IPS-18a (cell line): ENCODE data around the gene DHX58.

Experiments
- H3K27ac ChIP-seq: one replicate; pipeline ENCODE4 v1.5.1; 2013; ENCODE audit warnings: low read length
- H3K27me3 ChIP-seq: one replicate; pipeline ENCODE4 v1.6.1; 2013; ENCODE audit warnings: mild to moderate bottlenecking, low read length; ENCODE audit not compliant: control insufficient read depth, insufficient read depth
- H3K36me3 ChIP-seq: one replicate; pipeline ENCODE4 v1.6.1; 2013; ENCODE audit warnings: low read depth, low read length; ENCODE audit not compliant: control insufficient read depth
- H3K4me1 ChIP-seq: one replicate; pipeline ENCODE4 v1.6.1; 2013; ENCODE audit warnings: low read depth, low read length; ENCODE audit not compliant: control insufficient read depth
- H3K4me3 ChIP-seq: one replicate; pipeline ENCODE4 v1.5.1; 2013; ENCODE audit warnings: low read length
- H3K9ac ChIP-seq: one replicate; pipeline ENCODE4 v1.6.1; 2013; ENCODE audit warnings: mild to moderate bottlenecking, low read length, moderate library complexity
- H3K9me3 ChIP-seq: one replicate; pipeline ENCODE4 v1.6.1; 2013; ENCODE audit warnings: low read depth, low read length; ENCODE audit not compliant: control insufficient read depth

The DHX58 gene

GRCh38 chr17:42127414-42127813 lies 14.9 kb upstream of the DHX58 start:
- peaks cover 41% of the 10 kb centered on the region for H3K36me3 ChIP-seq

GRCh38 chr17:42126836-42127235 lies 14.3 kb upstream of the DHX58 start:
- H3K36me3 ChIP-seq: peaks cover 41% of the 10 kb centered on the region
- H3K4me3 ChIP-seq: no peak overlapping the region
- no peaks in the 10 kb centered on the region for H3K9me3 ChIP-seq
- H3K27ac ChIP-seq: no peak overlapping the region
- no peaks in the 10 kb centered on the region for H3K27me3 ChIP-seq
- H3K4me1 ChIP-seq: peaks cover 5% of the 10 kb centered on the region
- no peak overlapping the region for H3K9ac ChIP-seq

More at GRCh38 chr17:42127414-42127813, 14.9 kb upstream of the DHX58 start:
- Histone ChIP-seq H3K9ac (no peak overlapping the region), H3K4me1 (no peaks in the 10 kb centered on the region), H3K27ac (no peak overlapping the region), H3K27me3 (no peaks in the 10 kb centered on the region), H3K9me3 (no peaks in the 10 kb centered on the region), H3K4me3 (no peak overlapping the region)

- Histone ChIP-seq H3K9ac (no peak overlapping the region), H3K27me3 (no peaks in the 10 kb centered on the region), H3K4me3 (no peak overlapping the region), H3K36me3 (peaks cover 41% of the 10 kb centered on the region), H3K4me1 (peaks cover 5% of the 10 kb centered on the region), H3K9me3 (no peaks in the 10 kb centered on the region), H3K27ac (no peak overlapping the region)
Measured at GRCh38 chr17:42125565-42125964, 13.1 kb upstream of the DHX58 start.

GRCh38 chr17:42124256-42124655 lies 11.7 kb upstream of the DHX58 start:
- no peak overlapping the region for H3K27ac ChIP-seq
- peaks cover 33% of the 10 kb centered on the region for H3K36me3 ChIP-seq
- H3K27me3 ChIP-seq: no peaks in the 10 kb centered on the region
- H3K9ac ChIP-seq: no peak overlapping the region
- H3K4me1 ChIP-seq: peaks cover 9% of the 10 kb centered on the region
- no peaks in the 10 kb centered on the region for H3K9me3 ChIP-seq
- no peak overlapping the region for H3K4me3 ChIP-seq

- Histone ChIP-seq H3K9ac (peak within 1 kb of the TSS; percentile 81), H3K4me1 (peaks cover 9% of the 10 kb centered on the region), H3K36me3 (peaks cover 18% of the 10 kb centered on the region), H3K9me3 (no peaks in the 10 kb centered on the region), H3K27me3 (no peaks in the 10 kb centered on the region), H3K27ac (no peak within 1 kb of the TSS), H3K4me3 (peak within 1 kb of the TSS; percentile 24)
Measured at GRCh38 chr17:42122371-42123303, 10.1 kb upstream of the DHX58 start, which contains the start of gene HSPB9. HSPB9 (plus strand) TSS chr17:42122804; CDS start chr17:42122851, 47 bp downstream.

- Histone ChIP-seq H3K36me3 (peaks cover 11% of the 10 kb centered on the region), H3K9me3 (no peaks in the 10 kb centered on the region), H3K27me3 (no peaks in the 10 kb centered on the region), H3K4me1 (peaks cover 9% of the 10 kb centered on the region), H3K9ac (peak within 1 kb of the TSS; percentile 81), H3K27ac (no peak within 1 kb of the TSS), H3K4me3 (peak within 1 kb of the TSS; percentile 54)
Measured at GRCh38 chr17:42120770-42121769, 8.6 kb upstream of the DHX58 start, which contains the start of gene KAT2A. KAT2A (minus strand) TSS chr17:42121367; CDS start chr17:42121304, 63 bp downstream.

GRCh38 chr17:42120161-42120769 lies 7.8 kb upstream of the DHX58 start:
- H3K36me3 ChIP-seq: peaks cover 7% of the 10 kb centered on the region
- no peak overlapping the region for H3K27ac ChIP-seq
- peak overlapping the region; percentile 54 for H3K4me3 ChIP-seq

GRCh38 chr17:42119301-42119700 lies 6.8 kb upstream of the DHX58 start:
- Histone ChIP-seq H3K9me3 (no peaks in the 10 kb centered on the region), H3K4me3 (no peak overlapping the region), H3K27ac (no peak overlapping the region), H3K9ac (no peak overlapping the region), H3K4me1 (peaks cover 9% of the 10 kb centered on the region), H3K27me3 (no peaks in the 10 kb centered on the region), H3K36me3 (peaks cover 5% of the 10 kb centered on the region)

More at GRCh38 chr17:42120161-42120769, 7.8 kb upstream of the DHX58 start:
- Histone ChIP-seq H3K27me3 (no peaks in the 10 kb centered on the region), H3K4me1 (peaks cover 9% of the 10 kb centered on the region), H3K9me3 (no peaks in the 10 kb centered on the region), H3K9ac (peak overlapping the region; percentile 81)

- H3K4me1 ChIP-seq: peaks cover 9% of the 10 kb centered on the region
- H3K9ac ChIP-seq: no peak overlapping the region
- H3K36me3 ChIP-seq: peaks cover 5% of the 10 kb centered on the region
- no peak overlapping the region for H3K27ac ChIP-seq
- no peaks in the 10 kb centered on the region for H3K9me3 ChIP-seq
- no peaks in the 10 kb centered on the region for H3K27me3 ChIP-seq
- no peak overlapping the region for H3K4me3 ChIP-seq
Measured at GRCh38 chr17:42118545-42118944, 6.0 kb upstream of the DHX58 start.

GRCh38 chr17:42118126-42118510 lies 5.6 kb upstream of the DHX58 start:
- H3K36me3 ChIP-seq: peaks cover 7% of the 10 kb centered on the region
- peaks cover 9% of the 10 kb centered on the region for H3K4me1 ChIP-seq
- no peak overlapping the region for H3K27ac ChIP-seq

More at GRCh38 chr17:42118126-42118510, 5.6 kb upstream of the DHX58 start:
- no peak overlapping the region for H3K4me3 ChIP-seq
- no peaks in the 10 kb centered on the region for H3K9me3 ChIP-seq
- H3K27me3 ChIP-seq: no peaks in the 10 kb centered on the region
- H3K9ac ChIP-seq: no peak overlapping the region
